PC-9 (cell line): Measurements from ENCODE around the gene ARHGEF12. TPM values are rescaled to one million over a fixed set of nuclear protein-coding genes. Genes with fewer than 3 reads are reported as not detected.

ENCODE experiments used
- BruUV-seq: library from RNA; stranded (reverse); fragments of 400-500 nt; replicated peaks from 2 replicates; lab custom pipeline; 2021; lab: Mats Ljungman, UMichigan
- CTCF ChIA-PET: fragments of 300-600 bp; sonication (Branson Sonifier 250); formaldehyde crosslinking; loops from one replicate; lab custom pipeline; 2022; ENCODE audit warnings: antibody characterized with exemption; lab: Charles Lee
- POLR2A ChIA-PET: fragments of 300-600 bp; sonication (Branson Sonifier 250); formaldehyde crosslinking; loops from one replicate; lab custom pipeline; 2022; ENCODE audit warnings: antibody characterized with exemption; ENCODE audit not compliant: unreplicated experiment; lab: Charles Lee
- DNase-seq, 2 experiments: peaks; one replicate each; pipeline versions ENCODE4 v3.0.0 to v3.0.0-alpha.2; 2015 to 2022; ENCODE audit warnings: mixed read lengths in 1 of 2
- H2AFZ ChIP-seq: fragments of 200-600 bp; sonication (generic); 2 replicates; pipeline ENCODE4 v1.8.1; 2017; ENCODE audit warnings: antibody characterized with exemption
- H3F3A ChIP-seq: fragments of 200-600 bp; sonication (generic); 2 replicates; pipeline ENCODE4 v1.8.1; 2017; ENCODE audit warnings: antibody characterized with exemption, mild to moderate bottlenecking, low read depth; ENCODE audit not compliant: insufficient read depth
- H3K27ac ChIP-seq: fragments of 200-600 bp; sonication (generic); 2 replicates; pipeline ENCODE4 v1.6.1; 2016; ENCODE audit warnings: mixed run types
- H3K27me3 ChIP-seq: fragments of 200-600 bp; sonication (generic); 2 replicates; pipeline ENCODE4 v1.6.1; 2016; ENCODE audit warnings: low read depth, mixed run types; ENCODE audit not compliant: insufficient read depth
- H3K36me3 ChIP-seq: fragments of 200-600 bp; sonication (generic); 2 replicates; pipeline ENCODE4 v1.6.1; 2016; ENCODE audit warnings: low read depth, mixed run types
- H3K4me1 ChIP-seq: fragments of 200-600 bp; sonication (generic); replicated peaks from 2 replicates; pipeline ENCODE4 v1.6.1; 2016; ENCODE audit warnings: mixed run types; ENCODE audit not compliant: insufficient read depth
- H3K4me2 ChIP-seq: fragments of 200-600 bp; sonication (generic); 2 replicates; pipeline ENCODE4 v1.6.1; 2017; ENCODE audit warnings: mixed run types
- H3K4me3 ChIP-seq: fragments of 200-600 bp; sonication (generic); 2 replicates; pipeline ENCODE4 v1.6.1; 2016; ENCODE audit warnings: mixed run types
- H3K79me2 ChIP-seq: fragments of 200-600 bp; sonication (generic); 2 replicates; pipeline ENCODE4 v1.6.1; 2017; ENCODE audit warnings: low read depth, mixed run types
- H3K9me2 ChIP-seq: fragments of 200-600 bp; sonication (generic); 2 replicates; pipeline ENCODE4 v1.8.1; 2017; ENCODE audit warnings: mild to moderate bottlenecking; ENCODE audit not compliant: insufficient read depth
- H3K9me3 ChIP-seq: fragments of 200-600 bp; sonication (generic); 2 replicates; pipeline ENCODE4 v1.8.1; 2016; ENCODE audit warnings: low read depth; ENCODE audit not compliant: insufficient read depth
- H4K20me1 ChIP-seq: fragments of 200-600 bp; sonication (generic); 2 replicates; pipeline ENCODE4 v1.8.1; 2017; ENCODE audit not compliant: insufficient read depth
- EZH2 ChIP-seq: fragments of 200-600 bp; sonication (generic); IDR thresholded peaks from 2 replicates; pipeline ENCODE4 v1.8.0; 2017; ENCODE audit warnings: antibody characterized with exemption, low read depth
- intact Hi-C: fragments of 100-400 bp; cut with micrococcal nuclease; formaldehyde crosslinking; loops from one replicate; pipeline ENCODE4 v1.10.0; 2022; ENCODE audit not compliant: unreplicated experiment
- total RNA-seq: library from RNA; stranded (reverse); gene quantifications from 2 replicates; pipeline ENCODE4 v1.2.3, GENCODE V29; 2021
- TF ChIP-seq, protein P1 (sequence below): fragments of 200-600 bp; sonication (generic); conservative IDR thresholded peaks from 2 replicates; pipeline ENCODE4 v1.6.1; 2017; ENCODE audit warnings: mixed run types, antibody characterized with exemption, mild to moderate bottlenecking, moderate library complexity

Gene ARHGEF12
- total RNA-seq, 1 experiment from 2014 or later = 76.5 TPM

DNA sequence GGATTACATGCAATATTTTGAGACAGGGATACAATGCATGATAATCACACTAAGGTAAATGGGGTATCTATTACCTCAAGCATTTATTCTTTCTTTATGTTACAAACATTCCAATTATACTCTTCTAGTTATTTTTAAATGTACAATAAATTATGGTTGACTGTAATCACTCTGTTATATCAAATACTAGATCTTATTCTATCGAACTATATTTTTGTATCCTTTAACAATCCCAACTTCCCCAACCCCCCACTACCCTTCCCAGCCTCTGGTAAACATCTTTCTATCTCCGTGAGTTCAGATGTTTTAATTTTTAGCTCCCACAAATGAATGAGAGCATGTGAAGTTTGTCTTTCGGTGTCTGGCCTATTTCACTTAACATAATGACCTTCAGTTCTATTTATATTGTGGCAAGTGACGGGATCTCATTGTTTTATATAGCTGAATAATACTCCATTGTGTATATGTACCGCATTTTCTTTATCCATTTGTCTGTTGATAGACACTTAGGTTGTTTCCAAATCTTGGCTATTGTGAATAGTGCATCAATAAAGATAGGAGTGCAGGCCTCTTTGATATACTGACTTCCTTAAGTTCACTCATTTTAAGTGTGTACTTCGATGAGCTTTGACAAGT lies 40.5 kb downstream of the ARHGEF12 start:
- ChIA-PET CTCF (no interaction called here), POLR2A (no interaction called here)
- H2AFZ ChIP-seq = no peak overlapping the region
- no peak for TF ChIP-seq EZH2
- TF ChIP-seq, protein P1, sequence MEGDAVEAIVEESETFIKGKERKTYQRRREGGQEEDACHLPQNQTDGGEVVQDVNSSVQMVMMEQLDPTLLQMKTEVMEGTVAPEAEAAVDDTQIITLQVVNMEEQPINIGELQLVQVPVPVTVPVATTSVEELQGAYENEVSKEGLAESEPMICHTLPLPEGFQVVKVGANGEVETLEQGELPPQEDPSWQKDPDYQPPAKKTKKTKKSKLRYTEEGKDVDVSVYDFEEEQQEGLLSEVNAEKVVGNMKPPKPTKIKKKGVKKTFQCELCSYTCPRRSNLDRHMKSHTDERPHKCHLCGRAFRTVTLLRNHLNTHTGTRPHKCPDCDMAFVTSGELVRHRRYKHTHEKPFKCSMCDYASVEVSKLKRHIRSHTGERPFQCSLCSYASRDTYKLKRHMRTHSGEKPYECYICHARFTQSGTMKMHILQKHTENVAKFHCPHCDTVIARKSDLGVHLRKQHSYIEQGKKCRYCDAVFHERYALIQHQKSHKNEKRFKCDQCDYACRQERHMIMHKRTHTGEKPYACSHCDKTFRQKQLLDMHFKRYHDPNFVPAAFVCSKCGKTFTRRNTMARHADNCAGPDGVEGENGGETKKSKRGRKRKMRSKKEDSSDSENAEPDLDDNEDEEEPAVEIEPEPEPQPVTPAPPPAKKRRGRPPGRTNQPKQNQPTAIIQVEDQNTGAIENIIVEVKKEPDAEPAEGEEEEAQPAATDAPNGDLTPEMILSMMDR = no peak
- no peak overlapping the region for H3K4me3 ChIP-seq
- peaks cover 5% of the 10 kb centered on the region; the same call in 1 of the 2 replicates for H4K20me1 ChIP-seq
- peaks cover 7% of the 10 kb centered on the region; the same call in 1 of the 2 replicates for H3K36me3 ChIP-seq
- H3K9me2 ChIP-seq = no peaks in the 10 kb centered on the region
- no peaks in the 10 kb centered on the region for H3K27me3 ChIP-seq
- no TSS peak for BruUV-seq
- H3K79me2 ChIP-seq = peaks cover 93% of the 10 kb centered on the region
- H3K4me1 ChIP-seq = no peaks in the 10 kb centered on the region
- no peaks in the 10 kb centered on the region; the same call in 1 of the 2 replicates for H3F3A ChIP-seq
- intact Hi-C loops = no loop called here
- peaks cover 9% of the 10 kb centered on the region for H3K9me3 ChIP-seq
- H3K27ac ChIP-seq = no peak overlapping the region
- H3K4me2 ChIP-seq = no peak overlapping the region
- no peak for DNase-seq

DNA sequence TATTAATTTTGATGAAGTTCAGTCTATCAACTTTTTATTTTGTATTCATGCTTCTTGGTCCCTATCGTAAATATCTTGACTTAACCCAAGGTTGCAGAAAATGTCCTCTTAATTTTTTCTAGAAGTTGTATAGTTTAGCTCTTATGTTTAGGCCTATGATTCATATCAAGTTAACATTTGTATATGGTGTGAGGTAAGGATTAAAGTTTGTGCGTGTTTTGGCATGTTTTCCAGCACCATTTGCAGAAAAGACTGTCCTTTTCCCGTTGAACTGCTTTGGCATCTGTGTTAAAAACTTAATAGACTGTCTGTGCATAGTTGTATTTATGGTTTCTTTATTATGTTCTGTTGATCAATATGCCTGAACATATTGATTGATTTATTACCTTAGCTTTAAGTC lies 42.3 kb downstream of the ARHGEF12 start:
- CTCF ChIA-PET = no interaction called here
- no peaks in the 10 kb centered on the region for H3K27me3 ChIP-seq
- POLR2A ChIA-PET = no interaction called here
- DNase-seq = no peak
- H3K4me2 ChIP-seq = no peak overlapping the region
- peaks cover 5% of the 10 kb centered on the region; the same call in 1 of the 2 replicates for H4K20me1 ChIP-seq
- peaks cover 7% of the 10 kb centered on the region; the same call in 1 of the 2 replicates for H3K36me3 ChIP-seq
- H3K4me3 ChIP-seq = no peak overlapping the region
- intact Hi-C loops = no loop called here
- H3K4me1 ChIP-seq = no peaks in the 10 kb centered on the region
- no peaks in the 10 kb centered on the region; the same call in 1 of the 2 replicates for H3F3A ChIP-seq
- BruUV-seq = no TSS peak
- H2AFZ ChIP-seq = no peak overlapping the region
- peaks cover 9% of the 10 kb centered on the region for H3K9me3 ChIP-seq
- H3K79me2 ChIP-seq = peaks cover 94% of the 10 kb centered on the region
- TF ChIP-seq, protein P1 = no peak
- TF ChIP-seq EZH2 = no peak
- no peak overlapping the region for H3K27ac ChIP-seq
- no peaks in the 10 kb centered on the region for H3K9me2 ChIP-seq

DNA sequence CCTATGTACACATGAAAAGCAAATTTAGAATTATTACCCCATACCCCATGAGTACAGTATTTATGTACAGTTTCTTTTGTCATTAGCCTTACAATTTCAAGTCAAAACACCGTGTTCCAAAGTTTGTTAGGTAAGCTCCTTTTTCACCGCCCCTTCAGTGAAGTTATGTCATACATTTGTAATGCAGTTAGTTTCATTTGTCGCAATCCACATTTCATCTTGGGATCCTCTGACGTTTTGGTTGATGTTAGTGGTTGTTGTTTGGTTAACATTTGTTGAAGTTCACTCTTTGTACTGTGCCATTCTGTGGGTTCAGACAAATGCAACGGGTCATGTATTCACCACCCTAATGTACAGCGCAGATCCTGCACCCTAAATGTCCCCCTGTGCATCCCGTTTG lies 45.2 kb downstream of the ARHGEF12 start:
- H3K4me2 ChIP-seq = no peak overlapping the region
- H2AFZ ChIP-seq = no peak overlapping the region
- CTCF ChIA-PET = no interaction called here
- no peaks in the 10 kb centered on the region for H3K4me1 ChIP-seq
- BruUV-seq = no TSS peak
- no peak for TF ChIP-seq EZH2
- TF ChIP-seq, protein P1 = no peak
- peaks cover 95% of the 10 kb centered on the region for H3K79me2 ChIP-seq
- no peaks in the 10 kb centered on the region for H3K9me2 ChIP-seq
- H4K20me1 ChIP-seq = peaks cover 11% of the 10 kb centered on the region
- no peaks in the 10 kb centered on the region for H3F3A ChIP-seq
- no peak overlapping the region for H3K27ac ChIP-seq
- POLR2A ChIA-PET = no interaction called here
- H3K36me3 ChIP-seq = peaks cover 10% of the 10 kb centered on the region; the same call in 1 of the 2 replicates
- intact Hi-C loops = no loop called here
- H3K9me3 ChIP-seq = peaks cover 9% of the 10 kb centered on the region
- no peak for DNase-seq
- no peak overlapping the region for H3K4me3 ChIP-seq
- H3K27me3 ChIP-seq = no peaks in the 10 kb centered on the region
